WTC11 (cell line): ENCODE results near the gene SUPV3L1. TPM values are rescaled to one million over a fixed set of nuclear protein-coding genes. Genes with fewer than 3 reads are reported as not detected.

Experiments used
- ATAC-seq: fragments of 200-7000 bp; cut with Tn5 transposase; 2 replicates; pipeline ENCODE4 v1.10.0; 2021; ENCODE audit warnings: mild to moderate bottlenecking, moderate library complexity
- CTCF ChIA-PET: fragments of 300-600 bp; sonication (Branson Sonifier 250); formaldehyde crosslinking; loops from one replicate; lab custom pipeline; 2021; ENCODE audit warnings: antibody characterized with exemption; lab: Charles Lee
- POLR2A ChIA-PET: fragments of 350-600 bp; sonication (Branson Sonifier 250); formaldehyde crosslinking; loops from one replicate; lab custom pipeline; 2021; ENCODE audit warnings: antibody characterized with exemption; lab: Charles Lee
- DNase-seq: peaks from one replicate; pipeline ENCODE4 v3.0.0; 2021; ENCODE audit warnings: low spot score
- H3K27ac Mint-ChIP-seq: 2 replicates; pipeline ENCODE4 v1.8.0; 2021; ENCODE audit warnings: mixed read lengths
- H3K27me3 Mint-ChIP-seq: 2 replicates; pipeline ENCODE4 v1.8.0; 2021; ENCODE audit warnings: low read depth, mild to moderate bottlenecking, moderate library complexity, mixed read lengths
- H3K36me3 Mint-ChIP-seq: 2 replicates; pipeline ENCODE4 v1.8.0; 2021; ENCODE audit warnings: mixed read lengths
- H3K4me1 Mint-ChIP-seq: 2 replicates; pipeline ENCODE4 v1.8.0; 2022; ENCODE audit warnings: mixed read lengths
- H3K4me3 Mint-ChIP-seq: 2 replicates; pipeline ENCODE4 v1.8.0; 2021; ENCODE audit warnings: mild to moderate bottlenecking, moderate library complexity, mixed read lengths
- H3K9me3 Mint-ChIP-seq: 2 replicates; pipeline ENCODE4 v1.8.0; 2021; ENCODE audit warnings: mixed read lengths
- FOXP1 ChIP-seq: sonication (generic); formaldehyde crosslinking; IDR thresholded peaks from 2 replicates; pipeline ENCODE4 v1.8.0; 2022; ENCODE audit warnings: missing genetic modification reagents, mild to moderate bottlenecking, moderate library complexity, borderline replicate concordance
- KAT7 ChIP-seq: sonication (generic); formaldehyde crosslinking; IDR thresholded peaks from 2 replicates; pipeline ENCODE4 v1.8.1; 2023; ENCODE audit warnings: missing genetic modification reagents, mild to moderate bottlenecking, borderline replicate concordance
- MXD4 ChIP-seq: fragments of 250-450 bp; sonication (Bioruptor Pico); IDR thresholded peaks from 2 replicates; pipeline ENCODE4 v1.8.0; 2021; ENCODE audit warnings: mild to moderate bottlenecking, moderate library complexity, borderline replicate concordance
- NR2C2 ChIP-seq: sonication (generic); formaldehyde crosslinking; IDR thresholded peaks from 2 replicates; pipeline ENCODE4 v1.8.0; 2022; ENCODE audit warnings: mild to moderate bottlenecking, missing genetic modification reagents
- OVOL2 ChIP-seq: fragments of 250-450 bp; sonication (Bioruptor Pico); IDR thresholded peaks from 2 replicates; pipeline ENCODE4 v1.9.0; 2021; ENCODE audit warnings: mild to moderate bottlenecking, borderline replicate concordance
- ZNF416 ChIP-seq: fragments of 250-450 bp; sonication (Bioruptor Pico); IDR thresholded peaks from 2 replicates; pipeline ENCODE4 v1.9.0; 2021; ENCODE audit warnings: mild to moderate bottlenecking, inconsistent platforms
- total RNA-seq: library from RNA; stranded (reverse); gene quantifications from 3 replicates; pipeline ENCODE4 v1.2.3, GENCODE V29; 2021
- TF ChIP-seq, protein P1 (sequence below): sonication (generic); formaldehyde crosslinking; conservative IDR thresholded peaks from 2 replicates; pipeline ENCODE4 v1.8.1; 2023; ENCODE audit warnings: mild to moderate bottlenecking, low read depth, missing genetic modification reagents, moderate library complexity
- TF ChIP-seq, protein P2 (sequence below): fragments of 250-450 bp; sonication (Bioruptor Pico); IDR thresholded peaks from 2 replicates; pipeline ENCODE4 v1.9.0; 2021; ENCODE audit warnings: mild to moderate bottlenecking, borderline replicate concordance
- TF ChIP-seq, protein P3 (sequence below): sonication (generic); formaldehyde crosslinking; IDR thresholded peaks from 2 replicates; pipeline ENCODE4 v1.8.1; 2022; ENCODE audit warnings: mild to moderate bottlenecking, missing genetic modification reagents, moderate library complexity, borderline replicate concordance

SUPV3L1 gene
- total RNA-seq, 1 experiment from 2014 or later = 41.2 TPM

DNA sequence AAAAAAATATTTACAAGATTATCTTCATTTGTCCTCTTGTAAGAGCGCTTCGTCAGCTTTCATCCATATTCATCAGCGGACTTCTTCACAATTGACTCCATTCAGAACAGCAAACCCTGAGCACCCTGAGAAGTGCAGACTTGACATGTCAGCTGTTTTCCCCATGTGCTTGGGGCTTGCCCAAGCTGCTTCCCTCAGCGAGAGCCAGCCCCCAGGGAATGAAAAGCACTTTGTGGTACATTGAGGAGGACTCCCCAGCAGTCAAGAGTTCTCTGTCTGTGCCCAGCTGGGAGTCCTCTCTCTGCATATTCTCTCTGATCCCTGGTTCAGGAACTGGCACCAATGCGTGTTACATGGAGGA, 62.8 kb downstream of the SUPV3L1 start:
- ChIA-PET POLR2A (interaction anchor here (0.7 kb wide), 1 partner anchor 163 kb away, joined by 4 read pairs; no protein-coding TSS in a partner anchor), CTCF (interaction anchor here (0.7 to 2.9 kb wide), 6 partner anchors 18 to 165 kb away, joined by 3 to 18 read pairs (median 4); no protein-coding TSS in a partner anchor)
- no peaks in the 10 kb centered on the region for H3K27me3 Mint-ChIP-seq
- no peak overlapping the region for H3K27ac Mint-ChIP-seq
- no peaks in the 10 kb centered on the region for H3K9me3 Mint-ChIP-seq
- DNase-seq = no peak
- no peak for TF ChIP-seq MXD4
- no peak for ATAC-seq
- H3K4me1 Mint-ChIP-seq = peaks cover 21% of the 10 kb centered on the region
- no peaks in the 10 kb centered on the region for H3K36me3 Mint-ChIP-seq
- H3K4me3 Mint-ChIP-seq = no peak overlapping the region

DNA sequence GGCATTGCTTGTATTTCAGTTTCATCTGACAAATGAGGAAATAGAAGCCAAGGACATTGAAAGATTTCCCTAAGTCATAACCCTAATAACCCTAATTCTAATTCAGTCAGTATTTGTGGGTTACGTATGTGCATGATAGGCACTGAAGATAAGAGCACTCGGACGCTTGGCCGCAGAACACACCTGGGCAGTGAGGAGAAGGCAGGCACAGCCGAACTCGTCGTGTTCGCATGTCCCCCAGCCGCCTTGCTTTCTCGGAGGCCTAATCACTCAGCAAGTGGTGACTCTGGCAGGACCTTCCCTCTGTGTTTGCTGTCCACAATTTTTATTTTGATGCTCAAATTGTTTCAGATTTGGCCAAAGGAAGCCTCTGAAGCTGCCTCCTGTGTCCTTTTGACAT, 63.8 kb downstream of the SUPV3L1 start:
- ATAC-seq (no peak), DNase-seq (no peak)
- TF ChIP-seq, protein P1, sequence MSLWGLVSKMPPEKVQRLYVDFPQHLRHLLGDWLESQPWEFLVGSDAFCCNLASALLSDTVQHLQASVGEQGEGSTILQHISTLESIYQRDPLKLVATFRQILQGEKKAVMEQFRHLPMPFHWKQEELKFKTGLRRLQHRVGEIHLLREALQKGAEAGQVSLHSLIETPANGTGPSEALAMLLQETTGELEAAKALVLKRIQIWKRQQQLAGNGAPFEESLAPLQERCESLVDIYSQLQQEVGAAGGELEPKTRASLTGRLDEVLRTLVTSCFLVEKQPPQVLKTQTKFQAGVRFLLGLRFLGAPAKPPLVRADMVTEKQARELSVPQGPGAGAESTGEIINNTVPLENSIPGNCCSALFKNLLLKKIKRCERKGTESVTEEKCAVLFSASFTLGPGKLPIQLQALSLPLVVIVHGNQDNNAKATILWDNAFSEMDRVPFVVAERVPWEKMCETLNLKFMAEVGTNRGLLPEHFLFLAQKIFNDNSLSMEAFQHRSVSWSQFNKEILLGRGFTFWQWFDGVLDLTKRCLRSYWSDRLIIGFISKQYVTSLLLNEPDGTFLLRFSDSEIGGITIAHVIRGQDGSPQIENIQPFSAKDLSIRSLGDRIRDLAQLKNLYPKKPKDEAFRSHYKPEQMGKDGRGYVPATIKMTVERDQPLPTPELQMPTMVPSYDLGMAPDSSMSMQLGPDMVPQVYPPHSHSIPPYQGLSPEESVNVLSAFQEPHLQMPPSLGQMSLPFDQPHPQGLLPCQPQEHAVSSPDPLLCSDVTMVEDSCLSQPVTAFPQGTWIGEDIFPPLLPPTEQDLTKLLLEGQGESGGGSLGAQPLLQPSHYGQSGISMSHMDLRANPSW (CRISPR knock-in tag) = no peak
- TF ChIP-seq, protein P2, sequence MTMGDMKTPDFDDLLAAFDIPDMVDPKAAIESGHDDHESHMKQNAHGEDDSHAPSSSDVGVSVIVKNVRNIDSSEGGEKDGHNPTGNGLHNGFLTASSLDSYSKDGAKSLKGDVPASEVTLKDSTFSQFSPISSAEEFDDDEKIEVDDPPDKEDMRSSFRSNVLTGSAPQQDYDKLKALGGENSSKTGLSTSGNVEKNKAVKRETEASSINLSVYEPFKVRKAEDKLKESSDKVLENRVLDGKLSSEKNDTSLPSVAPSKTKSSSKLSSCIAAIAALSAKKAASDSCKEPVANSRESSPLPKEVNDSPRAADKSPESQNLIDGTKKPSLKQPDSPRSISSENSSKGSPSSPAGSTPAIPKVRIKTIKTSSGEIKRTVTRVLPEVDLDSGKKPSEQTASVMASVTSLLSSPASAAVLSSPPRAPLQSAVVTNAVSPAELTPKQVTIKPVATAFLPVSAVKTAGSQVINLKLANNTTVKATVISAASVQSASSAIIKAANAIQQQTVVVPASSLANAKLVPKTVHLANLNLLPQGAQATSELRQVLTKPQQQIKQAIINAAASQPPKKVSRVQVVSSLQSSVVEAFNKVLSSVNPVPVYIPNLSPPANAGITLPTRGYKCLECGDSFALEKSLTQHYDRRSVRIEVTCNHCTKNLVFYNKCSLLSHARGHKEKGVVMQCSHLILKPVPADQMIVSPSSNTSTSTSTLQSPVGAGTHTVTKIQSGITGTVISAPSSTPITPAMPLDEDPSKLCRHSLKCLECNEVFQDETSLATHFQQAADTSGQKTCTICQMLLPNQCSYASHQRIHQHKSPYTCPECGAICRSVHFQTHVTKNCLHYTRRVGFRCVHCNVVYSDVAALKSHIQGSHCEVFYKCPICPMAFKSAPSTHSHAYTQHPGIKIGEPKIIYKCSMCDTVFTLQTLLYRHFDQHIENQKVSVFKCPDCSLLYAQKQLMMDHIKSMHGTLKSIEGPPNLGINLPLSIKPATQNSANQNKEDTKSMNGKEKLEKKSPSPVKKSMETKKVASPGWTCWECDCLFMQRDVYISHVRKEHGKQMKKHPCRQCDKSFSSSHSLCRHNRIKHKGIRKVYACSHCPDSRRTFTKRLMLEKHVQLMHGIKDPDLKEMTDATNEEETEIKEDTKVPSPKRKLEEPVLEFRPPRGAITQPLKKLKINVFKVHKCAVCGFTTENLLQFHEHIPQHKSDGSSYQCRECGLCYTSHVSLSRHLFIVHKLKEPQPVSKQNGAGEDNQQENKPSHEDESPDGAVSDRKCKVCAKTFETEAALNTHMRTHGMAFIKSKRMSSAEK (CRISPR knock-in tag) = no peak
- TF ChIP-seq, protein P3, sequence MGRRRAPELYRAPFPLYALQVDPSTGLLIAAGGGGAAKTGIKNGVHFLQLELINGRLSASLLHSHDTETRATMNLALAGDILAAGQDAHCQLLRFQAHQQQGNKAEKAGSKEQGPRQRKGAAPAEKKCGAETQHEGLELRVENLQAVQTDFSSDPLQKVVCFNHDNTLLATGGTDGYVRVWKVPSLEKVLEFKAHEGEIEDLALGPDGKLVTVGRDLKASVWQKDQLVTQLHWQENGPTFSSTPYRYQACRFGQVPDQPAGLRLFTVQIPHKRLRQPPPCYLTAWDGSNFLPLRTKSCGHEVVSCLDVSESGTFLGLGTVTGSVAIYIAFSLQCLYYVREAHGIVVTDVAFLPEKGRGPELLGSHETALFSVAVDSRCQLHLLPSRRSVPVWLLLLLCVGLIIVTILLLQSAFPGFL (CRISPR knock-in tag) = no peak
- TF ChIP-seq ZNF416 (CRISPR knock-in tag) = no peak
- no peak for TF ChIP-seq KAT7 (CRISPR knock-in tag)
- no peak for TF ChIP-seq FOXP1 (CRISPR knock-in tag)
- ChIA-PET POLR2A (no interaction called here), CTCF (interaction anchor here (1.1 to 2.9 kb wide), 3 partner anchors 120 to 164 kb away, joined by 3 to 18 read pairs (median 7); no protein-coding TSS in a partner anchor)
- Mint-ChIP-seq H3K27ac (no peak overlapping the region), H3K27me3 (no peaks in the 10 kb centered on the region), H3K4me1 (peaks cover 14% of the 10 kb centered on the region), H3K9me3 (no peaks in the 10 kb centered on the region), H3K36me3 (no peaks in the 10 kb centered on the region), H3K4me3 (no peak overlapping the region)

DNA sequence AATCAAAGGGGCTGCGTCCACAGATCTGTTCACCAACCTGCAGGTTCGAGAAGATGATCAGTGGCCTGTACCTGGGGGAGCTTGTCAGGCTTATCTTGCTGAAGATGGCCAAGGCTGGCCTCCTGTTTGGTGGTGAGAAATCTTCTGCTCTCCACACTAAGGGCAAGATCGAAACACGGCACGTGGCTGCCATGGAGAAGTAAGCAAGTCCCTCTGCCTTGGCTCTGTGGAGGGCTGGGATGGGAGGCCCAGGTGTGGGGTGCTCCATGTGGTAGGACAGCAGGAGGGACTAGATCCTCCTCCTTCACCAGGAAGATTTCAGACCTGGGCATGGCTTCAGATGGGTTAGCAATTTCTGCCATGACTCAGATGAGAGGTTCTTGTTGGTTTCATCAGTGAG, 66.0 kb downstream of the SUPV3L1 start:
- no peaks in the 10 kb centered on the region for H3K9me3 Mint-ChIP-seq
- DNase-seq (no peak), ATAC-seq (no peak)
- CTCF ChIA-PET = interaction anchor here (1.1 kb wide), 1 partner anchor 146 kb away, joined by 3 read pairs; no protein-coding TSS in a partner anchor
- H3K27ac Mint-ChIP-seq = no peak overlapping the region
- H3K36me3 Mint-ChIP-seq = no peaks in the 10 kb centered on the region
- H3K4me3 Mint-ChIP-seq = no peak overlapping the region
- H3K4me1 Mint-ChIP-seq = peaks cover 11% of the 10 kb centered on the region
- no peaks in the 10 kb centered on the region for H3K27me3 Mint-ChIP-seq
- POLR2A ChIA-PET = interaction anchor here (0.6 kb wide), 2 partner anchors 40 to 90 kb away, joined by 3 read pairs; no protein-coding TSS in a partner anchor
- TF ChIP-seq NR2C2 = no peak
- TF ChIP-seq, protein P3 (CRISPR knock-in tag) = no peak
- TF ChIP-seq OVOL2 (CRISPR knock-in tag) = no peak
